ENCODE measurements around the gene PRG2. TPM values are rescaled to one million over a fixed set of nuclear protein-coding genes. Genes with fewer than 3 reads are reported as not detected.

Gene PRG2
- total RNA-seq, 1 experiment from 2014 or later: not detected

GRCh38 chr11:57436031-57436430 is 45.6 kb upstream of the PRG2 start:
- H3K4me2 ChIP-seq: no peak overlapping the region
- BruUV-seq (replicated peaks): no TSS peak
- DNase-seq: no peak

DNA sequence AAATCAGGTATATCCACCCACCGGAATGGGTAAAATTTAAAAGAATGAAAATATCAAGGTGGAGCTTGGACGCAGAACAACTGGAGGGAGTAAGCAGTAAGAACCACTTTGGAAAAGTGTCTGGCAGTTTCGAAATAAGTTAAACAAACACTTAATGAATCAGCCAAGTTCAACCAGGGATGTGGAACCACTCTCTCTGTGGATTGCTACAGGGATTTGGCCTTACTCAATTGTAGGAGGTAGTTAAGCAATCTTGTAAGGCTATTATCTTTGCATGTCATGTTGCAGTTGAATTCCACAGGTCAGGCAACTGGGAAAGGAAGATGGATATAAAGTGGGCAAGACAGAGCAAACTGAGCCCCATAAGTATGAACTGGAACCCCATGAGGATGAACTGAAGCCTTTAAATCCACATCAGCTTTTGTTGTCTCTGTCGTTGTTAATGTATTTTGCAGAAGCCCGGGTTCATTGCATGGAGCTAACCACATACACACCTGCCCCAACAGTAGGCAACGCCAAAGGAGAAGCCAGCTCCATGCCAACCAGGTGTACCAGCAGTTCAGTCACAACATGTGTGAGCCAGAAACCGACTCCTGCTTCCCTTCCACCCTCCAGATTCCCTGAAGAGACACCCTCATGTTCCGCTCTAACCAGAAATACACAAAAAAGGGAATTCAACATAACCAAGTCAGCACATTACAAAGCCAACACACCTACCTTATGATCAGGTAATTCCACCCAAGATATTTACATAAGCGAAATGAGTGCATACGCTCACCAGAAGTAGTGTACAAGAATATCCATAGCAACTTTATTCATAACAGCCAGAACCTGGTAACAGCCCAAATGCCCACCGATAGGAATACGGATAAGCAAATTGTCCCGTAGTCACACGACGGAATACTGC is 44.4 kb upstream of the PRG2 start:
- Histone ChIP-seq H3K9me3 (ENCODE audit: insufficient read depth, low read depth) (no peaks in the 10 kb centered on the region), H3K4me3 (peak overlapping the region; percentile 7; the same call in 1 of the 2 replicates), H4K20me1 (ENCODE audit: insufficient read depth) (no peaks in the 10 kb centered on the region), H3F3A (ENCODE audit: insufficient read depth, low read depth) (peaks cover 21% of the 10 kb centered on the region), H2AFZ (no peak overlapping the region; the same call in 1 of the 2 replicates), H3K9me2 (ENCODE audit: insufficient read depth) (no peaks in the 10 kb centered on the region), H3K27ac (peak overlapping the region; percentile 60), H3K4me2 (peak overlapping the region; percentile 55), H3K79me2 (ENCODE audit: low read depth) (no peaks in the 10 kb centered on the region), H3K36me3 (ENCODE audit: low read depth) (no peaks in the 10 kb centered on the region), H3K4me1 (replicated peaks; ENCODE audit: insufficient read depth) (peaks cover 34% of the 10 kb centered on the region), H3K27me3 (ENCODE audit: insufficient read depth, low read depth) (no peaks in the 10 kb centered on the region)
- ChIA-PET CTCF (interaction anchor here (0.6 kb wide), 1 partner anchor 44 kb away, joined by 5 read pairs; no protein-coding TSS in a partner anchor), POLR2A (ENCODE audit: unreplicated experiment) (no interaction called here)
- no peak for TF ChIP-seq EZH2 (IDR thresholded peaks at IDR 0.05; ENCODE audit: low read depth)
- TF ChIP-seq CTCF (conservative IDR thresholded peaks at IDR 0.05): no peak
- no TSS peak for BruUV-seq (replicated peaks)
- intact Hi-C loops (cut with micrococcal nuclease; ENCODE audit: unreplicated experiment): no loop called here
- DNase-seq: peak; percentile 13 to 97

More at GRCh38 chr11:57436031-57436430, 45.6 kb upstream of the PRG2 start:
- no peak overlapping the region for H2AFZ ChIP-seq
- no peaks in the 10 kb centered on the region for H3K36me3 ChIP-seq (ENCODE audit: low read depth)
- ChIA-PET CTCF (interaction anchor here (0.7 kb wide), 1 partner anchor 50 kb away, joined by 7 read pairs; no protein-coding TSS in a partner anchor), POLR2A (ENCODE audit: unreplicated experiment) (no interaction called here)
- no peak overlapping the region for H3K27ac ChIP-seq
- intact Hi-C loops (cut with micrococcal nuclease; ENCODE audit: unreplicated experiment): no loop called here
- H3K4me3 ChIP-seq: no peak overlapping the region
- no peaks in the 10 kb centered on the region for H3K79me2 ChIP-seq (ENCODE audit: low read depth)
- TF ChIP-seq CTCF (conservative IDR thresholded peaks at IDR 0.05) (no peak), EZH2 (IDR thresholded peaks at IDR 0.05; ENCODE audit: low read depth) (no peak)
- no peaks in the 10 kb centered on the region for H3K27me3 ChIP-seq (ENCODE audit: insufficient read depth, low read depth)
- H3K4me1 ChIP-seq (replicated peaks; ENCODE audit: insufficient read depth): peaks cover 38% of the 10 kb centered on the region
- no peaks in the 10 kb centered on the region for H4K20me1 ChIP-seq (ENCODE audit: insufficient read depth)
- peaks cover 21% of the 10 kb centered on the region for H3F3A ChIP-seq (ENCODE audit: insufficient read depth, low read depth)
- H3K9me2 ChIP-seq (ENCODE audit: insufficient read depth): no peaks in the 10 kb centered on the region
- H3K9me3 ChIP-seq (ENCODE audit: insufficient read depth, low read depth): no peaks in the 10 kb centered on the region

GRCh38 chr11:57432714-57433163 is 42.3 kb upstream of the PRG2 start:
- no peaks in the 10 kb centered on the region for H3K9me2 ChIP-seq (ENCODE audit: insufficient read depth)
- H3F3A ChIP-seq (ENCODE audit: insufficient read depth, low read depth): peaks cover 30% of the 10 kb centered on the region
- TF ChIP-seq EZH2 (IDR thresholded peaks at IDR 0.05; ENCODE audit: low read depth) (no peak), CTCF (conservative IDR thresholded peaks at IDR 0.05) (no peak)
- ChIA-PET POLR2A (ENCODE audit: unreplicated experiment) (no interaction called here), CTCF (interaction anchor here (0.6 kb wide), 1 partner anchor 320 kb away, joined by 3 read pairs; no protein-coding TSS in a partner anchor)
- no peak overlapping the region; the same call in 1 of the 2 replicates for H3K27ac ChIP-seq
- no peaks in the 10 kb centered on the region for H3K36me3 ChIP-seq (ENCODE audit: low read depth)
- peak; percentile 19 to 69 for DNase-seq
- H3K79me2 ChIP-seq (ENCODE audit: low read depth): no peaks in the 10 kb centered on the region
- no peak overlapping the region for H3K4me3 ChIP-seq
- intact Hi-C loops (cut with micrococcal nuclease; ENCODE audit: unreplicated experiment): no loop called here
- no peaks in the 10 kb centered on the region for H3K9me3 ChIP-seq (ENCODE audit: insufficient read depth, low read depth)
- no peak overlapping the region for H2AFZ ChIP-seq
- H3K27me3 ChIP-seq (ENCODE audit: insufficient read depth, low read depth): no peaks in the 10 kb centered on the region
- H3K4me1 ChIP-seq (replicated peaks; ENCODE audit: insufficient read depth): peaks cover 44% of the 10 kb centered on the region
- no peaks in the 10 kb centered on the region for H4K20me1 ChIP-seq (ENCODE audit: insufficient read depth)
- H3K4me2 ChIP-seq: peak overlapping the region; percentile 5; the same call in 1 of the 2 replicates
- BruUV-seq (replicated peaks): no TSS peak
